NK-92 treated with Interleukin-12 subunit alpha and Interleukin-12 subunit beta, amount 100 ng/mL, for 24 hours (cell line): ENCODE data around the gene WDR27.
"Not testable (repeated sequence)": the region's sequence is repeated elsewhere in the genome, so short reads cannot be mapped to it uniquely, and the experiment has no call there.

Experiments
- DNase-seq: peaks from one replicate; lab custom pipeline; 2025; lab: John Stamatoyannopoulos, UW

The WDR27 gene

DNA sequence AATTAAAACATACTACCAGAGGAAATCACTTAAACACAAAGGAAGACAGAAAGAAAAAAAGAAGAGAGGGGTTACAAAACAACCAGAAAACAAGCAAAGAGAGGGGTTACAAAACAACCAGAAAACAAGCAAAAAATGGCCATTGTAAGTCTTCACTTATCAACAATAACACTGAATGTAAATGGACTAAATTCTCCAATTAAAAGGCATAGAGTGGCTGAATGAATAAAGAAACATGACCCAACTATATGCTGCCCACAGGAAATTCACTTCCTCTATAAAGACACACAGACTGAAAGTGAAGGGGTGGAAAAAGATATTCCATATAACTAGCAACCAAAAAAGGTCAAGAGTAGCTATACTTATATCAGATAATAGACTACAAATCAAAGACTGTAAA is 180.0 kb downstream of the WDR27 start:
- DNase-seq: no peak

DNA sequence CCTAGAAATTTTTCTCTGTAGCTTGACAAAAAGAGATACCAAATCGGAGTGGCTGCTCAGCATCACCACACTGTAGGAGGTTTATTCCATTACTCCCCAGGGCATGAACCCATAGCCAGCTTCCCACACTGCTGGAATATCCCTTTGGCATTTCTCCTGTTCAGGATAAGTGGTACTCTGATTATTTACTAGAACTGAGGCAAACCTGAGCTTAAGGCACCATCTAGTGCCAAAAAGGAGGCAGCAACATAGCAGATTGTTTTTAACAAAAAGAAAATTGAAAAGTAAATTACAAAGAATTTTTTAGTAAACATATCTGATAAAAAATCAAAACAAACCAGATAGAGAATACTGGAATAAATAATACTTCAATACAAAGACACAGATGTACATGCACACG is 181.7 kb downstream of the WDR27 start:
- no peak for DNase-seq

DNA sequence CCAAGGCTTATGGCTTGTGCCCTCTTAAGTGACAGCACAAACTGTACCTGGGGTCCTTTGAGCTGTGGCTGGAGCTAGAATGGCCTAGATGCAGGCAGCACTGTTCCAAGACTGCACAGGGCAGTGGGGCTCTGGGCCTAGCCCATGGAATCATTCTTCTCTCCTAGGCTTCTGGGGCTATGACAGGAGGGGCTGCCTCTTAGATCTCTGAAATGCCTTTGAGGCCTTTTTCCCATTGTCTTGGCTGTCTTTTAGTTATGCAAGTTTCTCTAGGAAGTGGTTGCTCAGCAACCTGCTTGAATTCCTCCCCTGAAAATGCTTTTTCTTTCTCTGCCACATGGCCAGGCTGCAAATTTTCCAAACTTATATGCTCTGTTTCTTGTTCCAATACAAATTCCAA is 183.4 kb downstream of the WDR27 start:
- DNase-seq: no peak

DNA sequence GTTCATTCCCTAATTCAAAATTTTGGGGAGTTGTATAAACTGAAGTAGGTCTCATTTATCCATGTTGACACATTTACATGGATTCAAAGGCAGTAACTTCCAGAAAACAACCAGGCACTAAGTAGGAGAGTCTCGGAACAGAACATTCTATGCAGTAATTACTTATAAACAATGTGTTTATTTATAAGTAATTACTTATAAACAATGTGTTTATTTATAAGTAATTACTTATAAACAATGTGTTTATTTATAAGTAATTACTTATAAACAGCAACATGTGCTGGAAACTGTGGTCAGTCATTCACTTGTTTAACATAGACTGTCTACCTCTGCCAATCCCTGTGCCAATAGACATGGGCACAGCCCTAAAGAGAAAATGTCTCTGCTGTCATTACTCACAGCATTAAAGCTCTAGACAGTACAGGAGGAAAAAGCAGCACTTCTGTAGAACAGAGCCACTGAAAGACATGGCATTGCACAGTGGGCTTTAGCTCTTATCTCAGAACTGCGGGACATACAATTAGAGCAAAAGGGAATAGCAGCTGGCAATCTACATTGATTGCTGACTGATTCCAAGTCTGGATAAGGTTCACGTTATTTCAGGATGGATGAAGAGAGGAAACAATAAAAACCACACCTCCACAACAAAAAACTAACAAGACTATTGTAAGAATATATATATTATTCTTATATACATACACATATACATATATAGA is 188.2 kb downstream of the WDR27 start:
- no peak for DNase-seq

DNA sequence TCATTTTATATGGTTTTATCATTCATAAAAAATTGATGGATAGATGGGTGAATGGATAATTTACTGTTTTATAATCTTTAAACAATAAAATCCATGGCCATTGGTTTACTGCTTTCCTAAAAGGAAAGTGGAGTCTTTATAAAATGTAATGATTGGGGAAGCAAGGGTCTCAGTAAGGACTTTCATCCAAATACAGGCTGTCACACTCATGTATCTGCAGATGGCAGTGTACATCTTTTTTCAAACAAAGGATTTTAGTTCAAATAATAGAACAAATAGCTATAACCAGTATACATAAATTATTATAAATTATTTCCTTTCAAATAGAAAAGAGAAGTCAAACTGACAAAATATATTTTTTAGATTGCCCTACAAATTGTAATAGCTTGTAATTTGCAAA is 190.0 kb downstream of the WDR27 start:
- DNase-seq: not testable (repeated sequence)

DNA sequence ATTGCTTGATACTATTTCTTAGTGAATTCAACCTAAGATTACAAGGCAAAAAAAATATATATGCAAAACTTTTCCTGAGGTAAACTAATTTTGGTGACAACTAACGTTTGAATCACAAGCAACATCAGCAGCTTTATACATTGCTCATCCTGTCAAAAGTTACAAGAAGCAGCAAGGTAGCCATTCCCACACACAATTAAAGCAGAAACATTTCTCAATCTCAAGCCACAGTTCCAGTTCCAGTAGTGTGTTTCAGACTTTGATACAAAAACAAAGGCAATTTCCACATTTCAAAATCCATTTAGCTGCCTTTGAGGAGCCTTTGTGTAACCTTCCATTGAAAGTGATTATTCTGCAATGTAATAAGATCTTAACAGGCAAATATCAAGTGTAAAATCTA is 191.0 kb downstream of the WDR27 start:
- DNase-seq: no peak

DNA sequence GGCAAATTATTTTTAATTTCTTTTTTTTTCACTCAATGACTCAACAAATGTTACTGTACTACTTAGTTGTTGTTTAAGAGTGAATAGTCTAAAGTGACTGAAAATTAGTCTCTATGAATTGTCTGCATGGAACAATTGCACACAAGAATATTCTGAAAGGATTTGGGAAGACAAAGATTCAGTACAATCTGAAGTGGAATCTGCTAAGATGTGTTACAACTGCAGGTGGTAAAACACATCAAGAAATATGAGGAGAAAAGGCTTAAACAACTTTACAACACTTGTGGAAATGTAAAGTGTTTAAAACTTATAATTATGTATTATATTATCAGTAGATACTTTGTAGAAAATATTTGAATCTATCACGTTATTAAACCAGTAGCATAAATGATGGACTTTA is 193.4 kb downstream of the WDR27 start:
- no peak for DNase-seq

DNA sequence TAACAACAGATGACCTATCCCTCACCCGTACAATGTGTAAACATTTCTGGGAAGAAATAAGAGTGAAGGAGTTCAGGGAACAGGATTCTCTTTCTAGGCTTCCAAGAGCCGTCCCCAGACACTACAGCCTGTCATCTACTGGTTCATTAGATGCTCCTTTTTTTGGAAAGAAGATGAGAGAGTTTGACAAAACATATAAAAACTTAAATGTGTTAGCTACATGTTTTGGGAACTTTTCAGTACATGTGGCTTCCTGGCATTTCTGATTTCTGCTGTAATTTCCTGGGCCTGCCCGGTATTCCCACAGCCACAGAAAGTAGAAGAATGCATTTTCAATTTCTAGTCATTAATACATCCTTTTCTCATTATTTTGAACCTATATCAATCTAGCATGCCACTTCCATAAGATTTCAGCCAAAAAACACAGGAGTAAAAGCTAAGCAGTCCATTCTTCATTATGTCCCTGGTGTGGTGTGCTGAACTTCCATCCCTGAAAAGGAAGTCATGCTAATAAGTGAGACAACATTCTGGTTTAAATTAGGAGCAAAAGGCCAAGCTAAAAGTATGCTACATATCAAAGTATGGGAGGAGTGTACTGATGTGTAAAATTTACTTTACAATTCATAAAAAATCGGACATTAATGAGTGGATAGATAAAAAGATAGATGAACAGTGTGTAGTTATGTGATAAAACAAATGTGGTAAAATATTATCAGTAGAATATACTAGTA is 198.2 kb downstream of the WDR27 start:
- DNase-seq: no peak

DNA sequence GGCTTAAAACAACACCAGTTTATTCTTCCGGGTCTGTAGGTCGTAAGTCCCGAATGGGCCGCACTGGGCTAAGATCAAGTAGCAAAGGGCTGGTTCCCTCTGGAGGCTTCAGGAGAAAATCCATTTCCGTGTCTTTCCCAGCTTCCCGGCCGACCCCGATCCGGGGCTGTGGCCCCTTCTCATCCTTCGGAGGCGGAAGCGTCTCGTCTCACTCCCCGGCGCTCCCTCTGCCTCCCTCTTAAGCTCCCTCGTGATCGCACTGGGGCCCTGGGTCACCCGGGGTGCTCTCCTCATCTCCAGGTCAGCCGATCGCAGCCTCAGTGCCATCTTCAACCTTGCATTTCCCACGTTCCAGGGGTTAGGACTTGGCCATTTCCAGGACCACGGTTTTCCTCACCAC is 199.4 kb downstream of the WDR27 start:
- DNase-seq: no peak

DNA sequence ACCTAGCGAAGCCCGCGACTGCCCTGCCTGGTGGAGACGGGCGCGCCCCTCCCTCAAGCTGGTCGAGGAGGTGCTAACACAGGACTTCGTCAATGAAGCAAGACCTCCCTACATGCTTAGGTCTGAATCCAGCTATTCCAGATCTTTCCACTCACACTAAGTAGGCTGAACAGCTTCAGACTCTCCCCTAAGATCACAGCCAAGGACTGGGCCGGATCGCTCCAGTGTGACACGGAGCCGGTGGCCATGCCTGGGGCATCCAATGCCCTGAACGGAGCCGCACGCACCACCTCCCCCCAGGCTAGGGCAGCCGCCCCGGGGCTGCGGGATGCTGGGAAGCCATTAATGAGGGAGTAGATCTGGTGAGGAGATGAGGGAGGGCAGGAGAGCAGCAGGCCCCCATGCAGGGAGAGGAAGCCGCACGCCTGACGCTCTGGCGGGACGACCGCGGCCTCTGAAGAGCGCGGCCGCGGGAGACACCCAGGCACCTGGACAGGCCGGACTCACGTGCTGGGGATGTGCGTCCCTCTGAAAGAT is 200.0 kb downstream of the WDR27 start:
- no peak for DNase-seq

DNA sequence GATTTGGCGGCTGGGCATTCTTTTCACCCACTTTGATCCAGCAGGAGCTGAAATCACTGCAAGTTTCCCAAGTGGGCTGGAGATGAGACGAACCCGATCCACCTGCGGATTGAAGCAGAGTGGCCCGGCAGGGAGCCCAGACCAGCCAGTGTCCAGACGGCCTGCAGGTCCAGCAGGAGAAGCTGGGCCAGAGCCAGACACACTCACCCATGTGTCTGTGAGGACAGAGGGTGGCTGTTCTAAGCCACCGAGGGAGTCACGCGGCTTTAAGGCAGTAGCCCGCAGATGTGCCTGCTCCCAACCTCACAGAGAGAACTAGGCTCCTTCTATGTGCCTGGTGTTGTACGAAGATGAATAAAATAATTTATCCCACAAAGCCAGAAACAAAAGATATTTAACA is 200.7 kb downstream of the WDR27 start:
- DNase-seq: no peak

DNA sequence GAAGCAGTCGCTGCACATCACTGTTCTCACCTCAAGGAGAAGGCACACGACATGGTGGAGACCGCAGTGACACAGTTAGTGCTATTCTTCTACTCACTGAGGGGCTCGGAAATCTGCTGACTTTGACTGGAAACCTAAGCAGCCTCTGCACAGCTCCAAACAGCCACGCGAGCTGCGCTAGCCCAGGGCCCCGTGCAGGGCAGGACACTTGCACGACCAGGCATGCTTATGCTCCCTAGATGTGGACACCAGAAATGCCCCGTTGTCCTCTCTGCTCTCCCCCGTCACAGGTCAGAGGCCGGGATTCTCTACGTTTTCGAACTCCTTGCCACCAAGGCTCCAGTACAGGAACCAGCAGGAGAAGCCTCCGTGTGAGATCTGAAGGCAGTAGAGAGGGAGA is 201.1 kb downstream of the WDR27 start:
- DNase-seq: no peak

DNA sequence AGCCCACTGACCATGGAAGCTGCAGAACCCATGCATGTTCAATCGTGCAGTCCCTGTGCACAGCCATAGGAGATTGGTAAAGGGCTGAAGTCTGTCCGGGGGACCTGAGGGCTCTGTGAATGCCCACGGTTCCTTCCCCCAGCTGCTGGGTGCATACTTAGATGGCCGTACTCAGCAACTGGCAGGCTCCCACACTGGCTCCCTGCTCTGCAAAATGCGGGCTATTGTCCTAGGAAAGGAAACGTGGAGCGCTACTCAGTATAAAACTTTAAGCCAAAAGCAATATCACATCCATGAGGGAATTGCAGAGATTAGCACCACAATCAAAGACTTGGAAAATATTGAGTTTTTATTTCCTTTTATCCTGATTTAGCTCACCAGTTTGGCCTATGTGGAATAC is 202.0 kb downstream of the WDR27 start:
- DNase-seq: no peak

DNA sequence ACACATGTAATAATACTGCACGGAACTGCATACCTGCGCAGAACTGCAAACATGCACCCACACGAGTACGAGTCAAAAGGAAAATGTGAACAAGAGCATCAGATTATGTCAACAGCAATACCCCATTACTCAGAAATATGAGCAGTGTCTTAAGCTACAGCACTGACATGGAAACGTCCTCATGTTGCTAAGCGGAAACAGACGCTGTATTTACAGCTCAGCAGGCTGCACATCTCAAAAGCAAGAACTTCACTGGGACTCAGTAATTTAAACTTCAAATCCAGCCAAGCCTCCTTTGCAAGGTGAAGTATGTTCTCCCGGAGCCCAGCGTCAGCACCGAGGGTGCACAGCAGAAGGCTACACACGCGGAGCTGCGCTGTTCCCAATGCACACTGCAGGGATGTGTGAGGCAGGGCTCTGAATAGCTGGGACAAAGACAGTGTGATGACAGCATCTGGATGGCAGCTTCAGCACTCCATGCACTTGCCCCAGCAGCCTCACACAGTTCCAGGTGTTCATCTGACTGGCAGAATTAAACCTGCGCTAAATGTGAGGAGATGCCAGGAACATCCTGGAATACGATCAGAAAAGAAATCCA is 202.8 kb downstream of the WDR27 start:
- DNase-seq: no peak

DNA sequence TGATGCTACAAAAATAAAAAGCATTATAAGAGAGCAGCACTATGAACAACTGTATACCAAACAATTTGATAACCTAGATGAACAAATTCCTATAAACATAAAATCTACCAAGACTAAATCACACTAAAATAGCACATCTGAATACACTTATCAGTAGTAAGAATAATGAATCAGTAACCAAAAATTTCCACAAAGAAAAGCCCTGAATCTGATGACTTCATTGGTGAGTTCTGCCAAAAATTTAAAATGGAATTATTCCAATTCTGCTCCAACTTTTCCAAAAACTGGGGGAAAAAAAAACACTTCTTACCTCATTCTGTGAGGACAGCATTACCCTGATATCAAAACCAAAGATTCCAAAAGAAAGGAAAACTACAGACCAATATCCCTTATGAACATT is 206.2 kb downstream of the WDR27 start:
- no peak for DNase-seq

DNA sequence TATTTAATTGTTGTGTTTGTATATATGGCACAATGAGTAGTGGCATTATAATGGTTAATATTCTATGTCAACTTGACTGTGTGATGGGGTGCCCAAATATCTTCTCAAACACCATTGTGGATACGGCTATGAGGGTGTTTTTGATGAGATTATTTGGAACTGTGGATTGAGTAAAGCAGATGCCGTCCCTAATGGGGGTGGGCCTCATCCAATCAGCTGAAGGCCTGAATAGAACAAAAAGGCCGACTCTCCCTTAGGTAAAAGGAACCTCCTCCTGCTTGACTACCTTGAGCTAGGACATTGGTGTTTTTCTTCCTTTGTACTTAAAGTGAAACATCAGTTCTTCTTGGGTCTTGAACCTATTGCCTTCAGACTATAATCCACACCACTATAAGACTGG is 207.8 kb downstream of the WDR27 start:
- no peak for DNase-seq

DNA sequence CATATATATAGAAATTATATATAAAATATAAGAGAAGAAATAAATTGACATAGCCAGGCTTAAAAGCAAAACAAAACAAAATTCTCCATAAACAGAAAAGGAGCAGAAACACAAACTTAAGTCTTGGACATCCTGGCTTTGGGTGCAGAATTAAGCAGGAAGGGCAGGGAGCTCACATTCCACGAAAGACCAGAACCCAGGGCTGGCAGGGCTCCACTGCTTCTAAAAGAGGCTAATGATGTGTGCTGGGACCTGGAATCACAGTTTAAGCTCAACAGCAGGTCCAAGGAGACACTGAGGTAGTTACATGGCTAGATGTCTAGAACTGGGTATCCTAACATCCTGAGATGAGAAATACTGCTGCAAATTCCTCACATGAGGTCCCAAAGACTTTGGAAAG is 210.3 kb downstream of the WDR27 start:
- no peak for DNase-seq

DNA sequence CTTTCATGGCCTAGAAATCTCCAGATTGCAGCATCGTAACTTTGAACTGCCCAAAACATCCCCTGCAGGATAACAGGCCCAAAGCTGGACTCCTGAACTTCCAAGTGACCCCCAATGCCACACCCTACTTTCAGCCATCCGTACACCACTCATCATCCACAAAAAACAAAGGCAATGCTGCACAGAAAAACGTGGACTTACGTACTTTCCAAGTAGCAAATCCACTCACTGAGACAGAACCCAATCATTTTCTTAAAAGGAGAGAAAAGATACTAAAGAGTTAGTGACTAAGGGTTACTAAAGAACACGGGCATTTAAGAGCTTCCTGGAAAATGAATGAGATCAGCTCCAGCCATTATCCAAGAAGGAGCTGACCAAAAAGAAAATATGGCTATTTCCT is 211.0 kb downstream of the WDR27 start:
- no peak for DNase-seq

DNA sequence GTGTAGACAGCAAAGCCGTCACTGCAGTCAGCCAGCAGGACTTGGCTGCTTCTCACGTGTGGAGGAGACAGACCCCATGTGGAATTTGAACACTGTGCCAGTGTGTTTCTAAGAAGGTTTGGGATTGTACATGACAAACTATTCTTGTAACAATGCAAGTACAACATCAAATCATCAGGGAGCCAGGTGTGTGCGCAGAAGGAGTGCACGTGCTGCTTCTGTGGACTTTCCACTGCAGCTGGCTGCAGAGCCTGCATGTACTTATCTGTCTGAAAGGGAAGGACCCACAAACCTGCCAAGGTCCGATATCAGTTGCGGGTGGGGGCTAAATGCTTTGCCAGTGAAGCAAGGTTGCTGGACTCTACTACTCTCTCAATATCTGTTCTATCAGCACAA is 211.6 kb downstream of the WDR27 start:
- DNase-seq: no peak

DNA sequence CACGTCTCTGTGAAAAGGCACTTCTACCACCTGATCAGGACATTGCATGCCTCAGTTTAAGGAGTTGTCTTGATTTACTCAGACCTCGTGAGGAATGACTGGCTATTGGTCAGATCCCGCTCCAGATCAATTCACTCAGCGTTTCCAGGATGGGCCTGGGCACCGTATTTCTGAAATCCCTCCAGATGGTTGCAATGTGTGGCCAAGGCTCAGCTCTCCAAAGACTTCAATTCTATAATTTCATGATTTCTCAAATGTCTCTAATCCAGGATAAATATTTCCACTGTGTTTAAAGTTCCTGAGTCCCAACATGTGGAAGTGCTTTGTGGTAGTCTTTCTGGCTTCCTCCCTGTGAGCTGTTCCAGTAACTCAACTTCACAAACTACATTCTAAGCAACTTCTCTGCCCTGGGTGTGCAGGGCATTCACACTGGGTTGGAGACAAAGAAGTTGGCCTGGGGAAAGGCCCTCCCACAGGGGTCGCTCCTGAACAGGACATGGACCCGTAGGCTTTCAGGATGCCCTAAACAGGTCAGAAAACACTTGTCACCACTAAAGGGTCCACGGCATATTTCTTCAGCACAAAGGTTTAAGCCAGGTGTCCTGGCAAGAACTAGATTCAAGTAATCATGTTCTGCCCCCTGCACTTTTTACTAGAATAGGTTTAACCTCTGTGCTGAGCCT is 212.1 kb downstream of the WDR27 start:
- DNase-seq: no peak

DNA sequence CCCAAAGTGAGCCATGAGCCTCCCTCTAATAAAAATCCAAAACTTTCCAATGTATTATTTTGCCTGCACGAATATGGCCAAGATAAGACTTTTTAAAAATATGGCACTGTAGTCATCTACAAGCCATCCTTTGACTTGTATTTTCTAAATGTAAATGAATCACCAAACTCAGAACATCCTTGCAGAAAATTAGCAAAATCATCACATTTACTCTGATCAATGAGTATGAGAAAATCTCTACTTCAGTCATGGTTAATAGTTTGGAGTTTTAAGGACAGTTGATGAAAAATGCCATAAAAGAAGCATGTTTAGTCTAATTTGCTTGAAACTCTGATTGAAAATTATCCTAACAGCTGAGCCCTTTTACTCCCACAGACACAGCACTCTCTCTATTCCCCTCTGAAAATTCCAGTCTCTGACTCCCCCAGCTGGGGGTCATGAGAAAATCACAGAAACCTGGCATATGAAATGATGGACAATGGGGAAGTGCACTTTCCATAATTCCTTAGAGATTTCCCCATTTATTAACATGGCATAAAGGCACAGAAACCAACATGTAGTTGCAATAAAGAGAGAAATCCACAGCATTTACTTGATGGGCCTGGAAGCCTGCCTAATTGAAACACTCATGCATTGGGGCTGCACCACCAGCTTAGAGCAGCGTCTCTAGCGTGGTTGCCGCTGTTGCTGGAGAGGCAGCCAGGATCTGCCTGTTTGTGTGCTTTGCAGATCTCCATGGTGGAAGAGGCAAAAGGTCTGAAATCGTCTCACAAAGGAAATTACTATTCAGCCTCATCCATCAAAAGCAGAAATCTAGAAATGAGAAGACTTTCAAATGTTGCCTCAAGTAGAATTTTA is 214.0 kb downstream of the WDR27 start:
- no peak for DNase-seq
